GM19324 (cell line): Measurements from ENCODE around the gene COL23A1.

Experiments
- ATAC-seq: cut with Tn5 transposase; IDR thresholded peaks from one replicate; pipeline ENCODE4 v1.9.1; 2021; ENCODE audit warnings: mild to moderate bottlenecking, moderate library complexity; ENCODE audit not compliant: unreplicated experiment, low FRiP score

Gene COL23A1

GRCh38 chr5:178416206-178416882 lies 173.8 kb downstream of the COL23A1 start:
- no peak for ATAC-seq

GRCh38 chr5:178415353-178415752 lies 174.8 kb downstream of the COL23A1 start:
- ATAC-seq: no peak

- ATAC-seq: no peak
Measured at GRCh38 chr5:178413988-178414387, 176.2 kb downstream of the COL23A1 start.

- no peak for ATAC-seq
Measured at GRCh38 chr5:178411083-178411482, 179.1 kb downstream of the COL23A1 start.

GRCh38 chr5:178407646-178408045 lies 182.5 kb downstream of the COL23A1 start:
- ATAC-seq: no peak

GRCh38 chr5:178404987-178405386 lies 185.2 kb downstream of the COL23A1 start:
- no peak for ATAC-seq

GRCh38 chr5:178403956-178404600 lies 186.1 kb downstream of the COL23A1 start:
- no peak for ATAC-seq

- no peak for ATAC-seq
Measured at GRCh38 chr5:178403351-178403750, 186.8 kb downstream of the COL23A1 start.

- no peak for ATAC-seq
Measured at GRCh38 chr5:178399701-178400095, 190.5 kb downstream of the COL23A1 start.

- ATAC-seq: no peak
Measured at GRCh38 chr5:178398901-178399700, 191.1 kb downstream of the COL23A1 start.

GRCh38 chr5:178396796-178397720 lies 193.1 kb downstream of the COL23A1 start:
- ATAC-seq: no peak

GRCh38 chr5:178394074-178394473 lies 196.1 kb downstream of the COL23A1 start:
- ATAC-seq: no peak

GRCh38 chr5:178392931-178393394 lies 197.2 kb downstream of the COL23A1 start:
- no peak for ATAC-seq

- ATAC-seq: no peak
Measured at GRCh38 chr5:178392386-178392785, 197.8 kb downstream of the COL23A1 start.

- ATAC-seq: no peak
Measured at GRCh38 chr5:178391480-178391879, 198.7 kb downstream of the COL23A1 start.

GRCh38 chr5:178389796-178390195 lies 200.4 kb downstream of the COL23A1 start:
- no peak for ATAC-seq

GRCh38 chr5:178389026-178389729 lies 201.0 kb downstream of the COL23A1 start:
- ATAC-seq: no peak

GRCh38 chr5:178388386-178389025 lies 201.7 kb downstream of the COL23A1 start:
- no peak for ATAC-seq

- no peak for ATAC-seq
Measured at GRCh38 chr5:178387856-178388190, 202.4 kb downstream of the COL23A1 start.
